CD4-positive, alpha-beta T cell (primary cell): ENCODE measurements around the gene CDC42BPA. TPM values are rescaled to one million over a fixed set of nuclear protein-coding genes. Genes with fewer than 3 reads are reported as not detected.
"Not testable (repeated sequence)": the region's sequence is repeated elsewhere in the genome, so short reads cannot be mapped to it uniquely, and the experiment has no call there.

ENCODE experiments used
- ATAC-seq: fragments of 200-7000 bp; cut with Tn5 transposase; one replicate; pipeline ENCODE4 v1.10.0; 2022; ENCODE audit warnings: mild to moderate bottlenecking; ENCODE audit not compliant: poor library complexity
- CTCF ChIA-PET: fragments of 350-600 bp; sonication (Branson Sonifier 250); formaldehyde crosslinking; loops from one replicate; lab custom pipeline; 2021; ENCODE audit warnings: antibody characterized with exemption, inconsistent platforms; lab: Charles Lee
- POLR2A ChIA-PET: fragments of 350-600 bp; sonication (Branson Sonifier 250); formaldehyde crosslinking; loops from one replicate; lab custom pipeline; 2021; ENCODE audit warnings: antibody characterized with exemption, inconsistent platforms; lab: Charles Lee
- DNase-seq, 14 experiments: peaks; one replicate each; pipeline ENCODE4 v3.0.0-alpha.2; 2013 to 2020; ENCODE audit warnings: mixed read lengths in 2 of 14
- H3K27ac ChIP-seq, 2 donors: one replicate each; pipeline versions ENCODE4 v1.5.1 to v1.7.0; 2013; ENCODE audit warnings: low read length in 2 of 2, low read depth in 1 of 2, mild to moderate bottlenecking in 1 of 2
- H3K27me3 ChIP-seq, 2 experiments: 1 replicate in 1 of 2; 2 replicates in 1 of 2; pipeline versions ENCODE4 v1.6.1 to v1.7.0; 2013; ENCODE audit warnings: low read length in 2 of 2, control low read depth in 1 of 2, mild to moderate bottlenecking in 1 of 2, moderate library complexity in 1 of 2; ENCODE audit not compliant: insufficient read depth in 2 of 2, control insufficient read depth in 1 of 2
- H3K36me3 ChIP-seq: one replicate; pipeline ENCODE4 v1.6.1; 2013; ENCODE audit warnings: low read length, control low read depth; ENCODE audit not compliant: insufficient read depth
- H3K4me1 ChIP-seq: one replicate; pipeline ENCODE4 v1.6.1; 2013; ENCODE audit warnings: low read length, control low read depth; ENCODE audit not compliant: insufficient read depth
- H3K4me3 ChIP-seq: one replicate; pipeline ENCODE4 v1.5.1; 2013; ENCODE audit warnings: mild to moderate bottlenecking, low read length, moderate library complexity
- H3K9me3 ChIP-seq, 2 experiments: 1 replicate in 1 of 2; 2 replicates in 1 of 2; pipeline versions ENCODE4 v1.6.1 to v1.7.0; 2013; ENCODE audit warnings: low read length in 2 of 2, mild to moderate bottlenecking in 2 of 2, control low read depth in 1 of 2, moderate library complexity in 1 of 2; ENCODE audit not compliant: control insufficient read depth in 1 of 2, insufficient read depth in 1 of 2
- H3K27ac Mint-ChIP-seq: one replicate; pipeline ENCODE4 v1.8.0; 2020; ENCODE audit warnings: mixed read lengths
- H3K27me3 Mint-ChIP-seq: one replicate; pipeline ENCODE4 v1.8.0; 2021; ENCODE audit warnings: mixed read lengths
- H3K36me3 Mint-ChIP-seq: one replicate; pipeline ENCODE4 v1.8.0; 2021; ENCODE audit warnings: low read depth, mixed read lengths
- H3K4me1 Mint-ChIP-seq: one replicate; pipeline ENCODE4 v1.8.0; 2021; ENCODE audit warnings: low read depth, mixed read lengths
- H3K4me3 Mint-ChIP-seq: one replicate; pipeline ENCODE4 v1.8.0; 2020; ENCODE audit warnings: mild to moderate bottlenecking, mixed read lengths
- H3K9me3 Mint-ChIP-seq: one replicate; pipeline ENCODE4 v1.8.0; 2020; ENCODE audit warnings: mixed read lengths
- intact Hi-C, 2 experiments: fragments of 100-400 bp; cut with DNase I in 1 of 2; cut with micrococcal nuclease in 1 of 2; formaldehyde crosslinking; loops; one replicate each; pipeline versions ENCODE4 v1.15.1 to v1.9.0; 2023 to 2025; cut with DNase I, micrococcal nuclease
- total RNA-seq, 174 experiments: library from RNA in 2 of 174; stranded (reverse) in 2 of 174; gene quantifications; one replicate each; pipeline ENCODE4 v1.2.3 and lab custom pipeline; 2021 to 2026
- TF ChIP-seq, protein P1 (sequence below): fragments of 200-600 bp; IDR thresholded peaks from one replicate; pipeline ENCODE4 v1.8.0; 2022; ENCODE audit warnings: antibody characterized with exemption, mild to moderate bottlenecking

CDC42BPA gene
- total RNA-seq, 2 experiments from 2014 or later, result 2.2 to 3.0 TPM

- Histone ChIP-seq H3K9me3 (no peaks in the 10 kb centered on the region), H3K36me3 (no peaks in the 10 kb centered on the region), H3K27me3 (peaks cover 0 to 7% of the 10 kb centered on the region in 2 experiments), H3K4me1 (no peaks in the 10 kb centered on the region), H3K4me3 (no peak overlapping the region), H3K27ac (no peak overlapping the region)
- H3K27ac Mint-ChIP-seq, result no peak overlapping the region
- no peaks in the 10 kb centered on the region for H3K9me3 Mint-ChIP-seq
- TF ChIP-seq, protein P1, sequence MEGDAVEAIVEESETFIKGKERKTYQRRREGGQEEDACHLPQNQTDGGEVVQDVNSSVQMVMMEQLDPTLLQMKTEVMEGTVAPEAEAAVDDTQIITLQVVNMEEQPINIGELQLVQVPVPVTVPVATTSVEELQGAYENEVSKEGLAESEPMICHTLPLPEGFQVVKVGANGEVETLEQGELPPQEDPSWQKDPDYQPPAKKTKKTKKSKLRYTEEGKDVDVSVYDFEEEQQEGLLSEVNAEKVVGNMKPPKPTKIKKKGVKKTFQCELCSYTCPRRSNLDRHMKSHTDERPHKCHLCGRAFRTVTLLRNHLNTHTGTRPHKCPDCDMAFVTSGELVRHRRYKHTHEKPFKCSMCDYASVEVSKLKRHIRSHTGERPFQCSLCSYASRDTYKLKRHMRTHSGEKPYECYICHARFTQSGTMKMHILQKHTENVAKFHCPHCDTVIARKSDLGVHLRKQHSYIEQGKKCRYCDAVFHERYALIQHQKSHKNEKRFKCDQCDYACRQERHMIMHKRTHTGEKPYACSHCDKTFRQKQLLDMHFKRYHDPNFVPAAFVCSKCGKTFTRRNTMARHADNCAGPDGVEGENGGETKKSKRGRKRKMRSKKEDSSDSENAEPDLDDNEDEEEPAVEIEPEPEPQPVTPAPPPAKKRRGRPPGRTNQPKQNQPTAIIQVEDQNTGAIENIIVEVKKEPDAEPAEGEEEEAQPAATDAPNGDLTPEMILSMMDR, result no peak
- ChIA-PET POLR2A (no interaction called here), CTCF (no interaction called here)
- no peaks in the 10 kb centered on the region for H3K36me3 Mint-ChIP-seq
- DNase-seq (no peak), ATAC-seq (no peak)
- no peaks in the 10 kb centered on the region for H3K4me1 Mint-ChIP-seq
- no peak overlapping the region for H3K4me3 Mint-ChIP-seq
- H3K27me3 Mint-ChIP-seq, result peaks cover 8% of the 10 kb centered on the region
- intact Hi-C loops, result no loop called here
These were observed 183.5 kb downstream of the CDC42BPA start for GRCh38 chr1:227134686-227135314.

GRCh38 chr1:227132695-227133094 is 185.6 kb downstream of the CDC42BPA start:
- H3K4me3 Mint-ChIP-seq, H3K4me1 Mint-ChIP-seq, POLR2A ChIA-PET, intact Hi-C loops, H3K27me3 Mint-ChIP-seq, H3K27ac ChIP-seq, H3K36me3 Mint-ChIP-seq, H3K27me3 ChIP-seq, H3K9me3 Mint-ChIP-seq, CTCF ChIA-PET, H3K9me3 ChIP-seq, DNase-seq, ATAC-seq, H3K36me3 ChIP-seq, H3K27ac Mint-ChIP-seq, H3K4me3 ChIP-seq, H3K4me1 ChIP-seq: not testable (repeated sequence)

- POLR2A ChIA-PET, result no interaction called here
- no peak overlapping the region for H3K4me3 ChIP-seq
- H3K9me3 ChIP-seq, result no peaks in the 10 kb centered on the region
- DNase-seq, result no peak
- Mint-ChIP-seq H3K4me1 (no peaks in the 10 kb centered on the region), H3K4me3 (no peak overlapping the region), H3K27ac (no peak overlapping the region), H3K36me3 (no peaks in the 10 kb centered on the region), H3K27me3 (peaks cover 8% of the 10 kb centered on the region), H3K9me3 (no peaks in the 10 kb centered on the region)
- TF ChIP-seq, protein P1, result peak; percentile 28
- ATAC-seq, result no peak
- no peak overlapping the region for H3K27ac ChIP-seq
- peaks cover 0 to 7% of the 10 kb centered on the region in 2 experiments for H3K27me3 ChIP-seq
- no peaks in the 10 kb centered on the region for H3K36me3 ChIP-seq
- CTCF ChIA-PET, result no interaction called here
- H3K4me1 ChIP-seq, result no peaks in the 10 kb centered on the region
- intact Hi-C loops, result no loop called here
These were observed 187.1 kb downstream of the CDC42BPA start for GRCh38 chr1:227131193-227131592.

- no peak overlapping the region for H3K27ac ChIP-seq
- no peaks in the 10 kb centered on the region for H3K27me3 Mint-ChIP-seq
- no peak overlapping the region for H3K27ac Mint-ChIP-seq
- no peaks in the 10 kb centered on the region for H3K36me3 ChIP-seq
- no peaks in the 10 kb centered on the region for H3K9me3 ChIP-seq
- ChIA-PET CTCF (no interaction called here), POLR2A (no interaction called here)
- TF ChIP-seq, protein P1, result no peak
- ATAC-seq (no peak), DNase-seq (no peak)
- no peak overlapping the region for H3K4me3 ChIP-seq
- no peaks in the 10 kb centered on the region for H3K36me3 Mint-ChIP-seq
- H3K4me1 ChIP-seq, result no peaks in the 10 kb centered on the region
- no peaks in the 10 kb centered on the region for H3K9me3 Mint-ChIP-seq
- no peak overlapping the region for H3K4me3 Mint-ChIP-seq
- no peaks in the 10 kb centered on the region for H3K27me3 ChIP-seq
- H3K4me1 Mint-ChIP-seq, result no peaks in the 10 kb centered on the region
- intact Hi-C loops, result loop anchor here in 1 of 2 experiments (10.0 kb wide), 1 partner anchor 57 kb away; no protein-coding TSS in a partner anchor
These were observed 190.4 kb downstream of the CDC42BPA start for GRCh38 chr1:227127891-227128290.
